Mononuclear cell (primary cell): ENCODE results near the gene ANKRD37. TPM values are rescaled to one million over a fixed set of nuclear protein-coding genes. Genes with fewer than 3 reads are reported as not detected.
A peak's percentile ranks its signal among the peaks of the same experiment; 100 is the strongest.

Experiments
- H3K27me3 ChIP-seq: 2 replicates; pipeline ENCODE4 v1.6.0; 2011; ENCODE audit warnings: low read length, control low read depth; ENCODE audit not compliant: insufficient read depth
- H3K4me1 ChIP-seq: 2 replicates; pipeline ENCODE4 v1.5.1; 2011; ENCODE audit warnings: mild to moderate bottlenecking, low read length, control low read depth; ENCODE audit not compliant: insufficient read depth
- H3K4me3 ChIP-seq: 2 replicates; pipeline ENCODE4 v1.5.1; 2011; ENCODE audit warnings: mild to moderate bottlenecking, low read length, moderate library complexity
- H3K9me3 ChIP-seq: 2 replicates; pipeline ENCODE4 v1.5.1; 2011; ENCODE audit warnings: low read depth, mild to moderate bottlenecking, control low read depth, low read length
- total RNA-seq: library from RNA; depleted of rRNA; stranded (reverse); fragments of >200 nt; gene quantifications from one replicate; pipeline ENCODE4 v1.2.3, GENCODE V29; 2012

Gene ANKRD37
- total RNA-seq, 1 donor, result 16.2 TPM

DNA sequence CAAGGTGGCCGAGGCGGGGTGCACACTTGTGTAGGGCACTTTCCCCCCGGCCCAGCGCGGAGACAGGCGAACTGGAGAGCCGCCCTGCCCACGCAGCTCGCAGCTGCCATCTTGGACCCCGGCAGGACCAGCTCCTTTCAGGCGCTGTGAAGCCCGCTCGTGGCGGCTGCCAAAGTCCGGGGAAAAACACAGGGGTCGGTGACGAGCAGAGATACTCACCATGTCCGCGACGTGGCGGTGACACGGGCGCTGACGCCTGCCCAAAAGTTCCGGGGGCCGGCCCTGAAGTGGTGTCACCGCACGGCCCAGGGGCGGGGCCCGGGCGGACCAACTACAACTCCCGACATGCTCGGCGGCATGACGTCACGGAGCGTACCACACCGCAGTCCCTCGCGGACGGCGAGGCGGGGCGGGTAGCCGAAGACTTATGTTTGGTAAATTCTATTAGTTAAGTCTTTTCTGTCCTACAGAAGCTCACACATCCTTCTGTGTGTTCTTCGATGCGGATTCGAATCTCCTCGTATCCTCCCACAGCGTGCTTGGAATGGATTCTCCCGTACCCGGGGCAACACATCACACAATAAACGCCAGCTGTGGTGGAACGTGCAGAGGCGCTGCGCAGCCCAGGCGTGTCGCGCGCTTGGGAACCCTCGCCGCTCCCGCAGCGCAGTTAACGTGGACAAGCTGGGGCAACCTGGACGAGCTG lies 29.2 kb downstream of the ANKRD37 start, which contains the start of gene UFSP2:
UFSP2 (minus strand) TSS at position 318 of the 706 bp plus-strand sequence; CDS start at position 222, 96 bp downstream.
- no peaks in the 10 kb centered on the region for H3K9me3 ChIP-seq
- H3K27me3 ChIP-seq, result no peaks in the 10 kb centered on the region
- peaks cover 15% of the 10 kb centered on the region for H3K4me1 ChIP-seq
- peak within 1 kb of the TSS; percentile 91 for H3K4me3 ChIP-seq

DNA sequence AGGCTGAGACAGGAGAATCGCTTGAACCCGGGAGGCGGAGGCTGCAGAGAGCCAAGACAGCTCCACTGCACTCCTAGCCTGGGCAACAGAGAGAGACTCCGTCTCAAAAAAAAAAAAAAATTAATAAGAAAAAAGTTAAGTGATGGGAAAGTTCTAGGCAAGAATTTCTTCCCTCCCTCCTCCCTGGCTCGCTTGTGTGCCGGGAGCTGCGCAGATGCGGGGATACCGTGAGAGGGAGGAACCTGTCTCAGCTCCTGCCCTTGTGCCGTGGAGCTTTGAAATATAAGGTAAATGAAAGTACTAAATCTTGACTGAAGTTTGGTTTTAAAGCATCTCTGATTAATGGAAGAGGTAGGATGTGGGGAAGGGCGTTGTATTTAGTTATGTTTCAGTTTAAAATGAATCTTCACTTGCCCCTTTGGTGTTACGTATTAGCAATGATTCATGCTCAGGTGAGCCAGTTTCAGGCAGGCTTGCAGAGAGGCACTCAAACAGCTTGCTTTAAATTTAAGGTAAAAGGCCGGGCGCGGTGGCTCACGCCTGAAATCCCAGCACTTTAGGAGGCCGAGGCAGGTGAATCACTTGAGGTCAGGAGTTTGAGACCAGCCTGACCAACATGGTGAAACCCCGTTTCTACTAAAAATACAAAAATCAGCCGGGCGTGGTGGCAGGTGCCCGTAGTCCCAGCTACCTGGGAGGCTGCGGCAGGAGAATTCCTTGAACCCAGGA lies 30.5 kb downstream of the ANKRD37 start:
- Histone ChIP-seq H3K4me1 (peaks cover 15% of the 10 kb centered on the region), H3K4me3 (no peak overlapping the region), H3K27me3 (peaks cover 6% of the 10 kb centered on the region), H3K9me3 (no peaks in the 10 kb centered on the region)

DNA sequence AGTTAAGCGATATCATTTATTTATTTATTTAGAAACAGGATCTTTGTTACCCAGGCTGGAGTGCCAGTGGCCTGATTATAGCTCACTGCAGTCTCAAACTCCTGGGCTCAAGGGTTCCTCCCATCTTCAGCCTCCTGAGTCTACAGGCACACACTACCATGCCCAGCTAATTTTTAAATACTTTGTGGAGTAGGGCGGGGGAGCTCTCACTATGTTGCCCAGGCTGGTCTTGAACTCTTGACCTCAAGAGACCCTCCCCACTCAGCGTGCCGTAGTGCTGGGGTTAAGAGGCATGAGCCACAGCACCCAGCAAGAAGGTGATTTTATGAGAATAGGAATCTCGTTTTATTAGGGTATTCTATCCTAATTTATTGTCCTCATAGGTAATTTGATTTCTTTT lies 33.0 kb downstream of the ANKRD37 start:
- no peaks in the 10 kb centered on the region for H3K9me3 ChIP-seq
- H3K27me3 ChIP-seq, result peaks cover 6% of the 10 kb centered on the region
- no peak overlapping the region for H3K4me3 ChIP-seq
- peaks cover 12% of the 10 kb centered on the region for H3K4me1 ChIP-seq

DNA sequence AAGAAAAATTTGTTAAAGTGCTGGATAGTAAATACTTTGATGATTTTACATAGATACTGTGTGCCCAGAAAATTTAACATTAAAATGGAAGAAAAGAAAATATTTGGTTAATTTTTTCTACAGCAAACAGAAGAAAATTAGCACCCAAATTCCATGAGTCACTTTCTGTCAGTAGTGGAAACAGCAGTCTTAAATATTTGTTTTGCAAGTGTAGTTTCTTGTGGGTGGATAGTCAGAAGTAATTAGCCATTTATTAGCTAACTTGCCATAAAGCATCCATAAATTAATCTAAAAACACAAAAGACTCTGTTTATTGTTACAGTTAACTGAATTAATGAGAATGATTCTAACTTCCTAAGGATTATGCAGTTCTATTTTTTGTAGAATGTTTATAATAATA lies 38.8 kb downstream of the ANKRD37 start:
- no peaks in the 10 kb centered on the region for H3K9me3 ChIP-seq
- H3K4me3 ChIP-seq, result no peak overlapping the region
- no peaks in the 10 kb centered on the region for H3K4me1 ChIP-seq
- peaks cover 26% of the 10 kb centered on the region for H3K27me3 ChIP-seq

- Histone ChIP-seq H3K9me3 (no peaks in the 10 kb centered on the region), H3K4me3 (no peak overlapping the region), H3K27me3 (peaks cover 28% of the 10 kb centered on the region), H3K4me1 (no peaks in the 10 kb centered on the region)
These were observed 41.2 kb downstream of the ANKRD37 start for GRCh38 chr4:185437809-185438208.

GRCh38 chr4:185441479-185441878 lies 44.8 kb downstream of the ANKRD37 start:
- Histone ChIP-seq H3K4me3 (no peak overlapping the region), H3K9me3 (no peaks in the 10 kb centered on the region), H3K27me3 (peaks cover 28% of the 10 kb centered on the region), H3K4me1 (no peaks in the 10 kb centered on the region)

- Histone ChIP-seq H3K4me3 (no peak overlapping the region), H3K9me3 (no peaks in the 10 kb centered on the region), H3K4me1 (no peaks in the 10 kb centered on the region), H3K27me3 (peaks cover 20% of the 10 kb centered on the region)
These were observed 48.6 kb downstream of the ANKRD37 start for GRCh38 chr4:185445209-185445608.

Other genes starting within 250 kb of the ANKRD37 start
- gene CFAP97, start 192.8 kb upstream of the ANKRD37 start, total RNA-seq, result 25.5 TPM
- gene SNX25, start 187.2 kb upstream of the ANKRD37 start, total RNA-seq, result 30.1 TPM
- 4.5 TPM for gene LRP2BP, start 917 bp upstream of the ANKRD37 start, total RNA-seq
- gene UFSP2, start 29.1 kb downstream of the ANKRD37 start, total RNA-seq, result 14.6 TPM
- gene CCDC110, start 74.9 kb downstream of the ANKRD37 start, total RNA-seq, result not detected
- gene PDLIM3, start 138.7 kb downstream of the ANKRD37 start, total RNA-seq, result 0.10 TPM